Breast epithelium (tissue), 4 donors: ENCODE results near the gene SUFU. TPM values are rescaled to one million over a fixed set of nuclear protein-coding genes. Genes with fewer than 3 reads are reported as not detected.

Source experiments
- DNase-seq, 2 donors: peaks; one replicate each; pipeline ENCODE4 v3.0.0-alpha.2; 2019; ENCODE audit warnings: low spot score in 2 of 2
- H3K27ac ChIP-seq, 2 donors: fragments of 200-600 bp; sonication (generic) in 1 of 2; one replicate each; pipeline ENCODE4 v1.5.1; 2016 to 2019; ENCODE audit warnings: mild to moderate bottlenecking in 1 of 2
- H3K27me3 ChIP-seq, 2 donors: fragments of 200-600 bp; sonication (generic) in 1 of 2; one replicate each; pipeline versions ENCODE4 v1.5.1 to v1.6.0; 2017 to 2019; ENCODE audit warnings: control low read depth in 1 of 2, mild to moderate bottlenecking in 1 of 2
- H3K36me3 ChIP-seq: fragments of 200-600 bp; one replicate; pipeline ENCODE4 v1.5.1; 2019
- H3K4me1 ChIP-seq, 2 donors: fragments of 200-600 bp; sonication (generic); one replicate each; pipeline ENCODE4 v1.5.1; 2016 to 2019; ENCODE audit warnings: control low read depth in 1 of 2
- H3K4me3 ChIP-seq, 3 donors: fragments of 200-600 bp; sonication (generic); 1 replicate in 2 of 3; 2 replicates in 1 of 3; pipeline ENCODE4 v1.5.1; 2016 to 2019; ENCODE audit warnings: mild to moderate bottlenecking in 3 of 3, moderate library complexity in 2 of 3
- H3K9me3 ChIP-seq, 2 donors: fragments of 200-600 bp; sonication (generic) in 1 of 2; one replicate each; pipeline ENCODE4 v1.5.1; 2016 to 2019; ENCODE audit warnings: control low read depth in 1 of 2
- CTCF ChIP-seq, 3 donors: fragments of 450-650 bp; IDR thresholded peaks; one replicate each; pipeline ENCODE4 v1.5.1; 2016 to 2017; ENCODE audit warnings: antibody characterized with exemption in 3 of 3, mild to moderate bottlenecking in 3 of 3, moderate library complexity in 3 of 3
- POLR2A ChIP-seq: fragments of 450-650 bp; IDR thresholded peaks from one replicate; pipeline ENCODE4 v1.6.1; 2016; ENCODE audit warnings: antibody characterized with exemption, mild to moderate bottlenecking, moderate library complexity
- POLR2AphosphoS5 ChIP-seq, 3 donors: sonication (generic); formaldehyde crosslinking; IDR thresholded peaks; one replicate each; pipeline ENCODE4 v1.6.1; 2017; ENCODE audit warnings: antibody characterized with exemption in 3 of 3
- intact Hi-C: fragments of 100-400 bp; cut with DNase I; formaldehyde crosslinking; loops from one replicate; pipeline ENCODE4 v1.15.1; 2023; ENCODE audit warnings: low total_unique reads
- total RNA-seq, 3 donors: library from RNA; depleted of rRNA; stranded (reverse); fragments of >200 nt; gene quantifications; one replicate each; pipeline ENCODE4 v1.1.0, GENCODE V29; 2016

Gene SUFU
- total RNA-seq, 3 donors from 2014 or later: 6.2 to 9.1 (median 8.6) TPM

GRCh38 chr10:102632394-102633111, 128.8 kb downstream of the SUFU start:
- H3K27ac ChIP-seq: peak overlapping the region; percentile 30 to 98
- H3K4me3 ChIP-seq: no peak overlapping the region
- no peaks in the 10 kb centered on the region for H3K36me3 ChIP-seq
- peaks cover 5 to 10% of the 10 kb centered on the region in 2 donors for H3K4me1 ChIP-seq
- TF ChIP-seq POLR2A: no peak
- no peak for TF ChIP-seq CTCF (IDR thresholded peaks at IDR 0.05)
- no peak for TF ChIP-seq POLR2AphosphoS5 (IDR thresholded peaks at IDR 0.05)
- H3K9me3 ChIP-seq: no peaks in the 10 kb centered on the region
- H3K27me3 ChIP-seq: no peaks in the 10 kb centered on the region
- no peak for DNase-seq
- intact Hi-C loops: no loop called here

- intact Hi-C loops: no loop called here
- no peaks in the 10 kb centered on the region for H3K27me3 ChIP-seq
- TF ChIP-seq CTCF (IDR thresholded peaks at IDR 0.05) (no peak), POLR2A (no peak), POLR2AphosphoS5 (IDR thresholded peaks at IDR 0.05) (no peak)
- peaks cover 0 to 3% of the 10 kb centered on the region in 2 donors for H3K4me1 ChIP-seq
- no peak overlapping the region for H3K4me3 ChIP-seq
- DNase-seq: no peak
- H3K27ac ChIP-seq: peak overlapping the region; percentile 43 to 98
- H3K9me3 ChIP-seq: no peaks in the 10 kb centered on the region
- no peaks in the 10 kb centered on the region for H3K36me3 ChIP-seq
These were observed 129.5 kb downstream of the SUFU start for GRCh38 chr10:102633287-102633686.

- H3K27me3 ChIP-seq: no peaks in the 10 kb centered on the region
- TF ChIP-seq POLR2A: no peak
- no peak for TF ChIP-seq POLR2AphosphoS5 (IDR thresholded peaks at IDR 0.05)
- TF ChIP-seq CTCF (IDR thresholded peaks at IDR 0.05): no peak
- peak overlapping the region; percentile 43 to 98 for H3K27ac ChIP-seq
- no peaks in the 10 kb centered on the region for H3K36me3 ChIP-seq
- DNase-seq: no peak
- no peaks in the 10 kb centered on the region for H3K9me3 ChIP-seq
- intact Hi-C loops: no loop called here
- H3K4me3 ChIP-seq: no peak overlapping the region
- peaks cover 0 to 3% of the 10 kb centered on the region in 2 donors for H3K4me1 ChIP-seq
These were observed 130.1 kb downstream of the SUFU start for GRCh38 chr10:102633848-102634247.

DNA sequence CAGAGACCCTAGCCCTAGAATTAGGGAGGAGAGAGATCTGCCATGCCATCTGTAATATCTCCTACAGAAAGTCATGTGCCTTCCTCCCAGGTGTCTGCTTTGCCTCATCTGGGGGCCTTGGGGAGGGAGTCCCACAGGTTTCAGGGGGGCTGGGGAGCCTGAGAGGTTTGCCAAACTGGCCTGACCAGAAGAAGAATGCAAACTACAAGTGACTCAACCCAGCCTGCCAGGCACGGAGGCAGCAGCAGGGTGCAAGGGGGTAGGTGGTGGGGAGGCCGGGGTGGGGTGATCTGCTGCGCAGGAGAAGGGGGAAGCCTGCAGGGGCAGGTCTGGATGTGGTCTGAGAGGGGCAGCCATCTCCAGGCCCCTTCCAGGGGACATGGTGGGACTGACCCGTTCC, 130.9 kb downstream of the SUFU start:
- intact Hi-C loops: no loop called here
- Histone ChIP-seq H3K4me1 (peaks cover 0 to 3% of the 10 kb centered on the region in 2 donors), H3K4me3 (no peak overlapping the region), H3K9me3 (no peaks in the 10 kb centered on the region), H3K27ac (peak overlapping the region; percentile 13 to 98), H3K27me3 (no peaks in the 10 kb centered on the region), H3K36me3 (no peaks in the 10 kb centered on the region)
- no peak for TF ChIP-seq POLR2A
- no peak for TF ChIP-seq POLR2AphosphoS5 (IDR thresholded peaks at IDR 0.05)
- TF ChIP-seq CTCF (IDR thresholded peaks at IDR 0.05): no peak
- no peak for DNase-seq

DNA sequence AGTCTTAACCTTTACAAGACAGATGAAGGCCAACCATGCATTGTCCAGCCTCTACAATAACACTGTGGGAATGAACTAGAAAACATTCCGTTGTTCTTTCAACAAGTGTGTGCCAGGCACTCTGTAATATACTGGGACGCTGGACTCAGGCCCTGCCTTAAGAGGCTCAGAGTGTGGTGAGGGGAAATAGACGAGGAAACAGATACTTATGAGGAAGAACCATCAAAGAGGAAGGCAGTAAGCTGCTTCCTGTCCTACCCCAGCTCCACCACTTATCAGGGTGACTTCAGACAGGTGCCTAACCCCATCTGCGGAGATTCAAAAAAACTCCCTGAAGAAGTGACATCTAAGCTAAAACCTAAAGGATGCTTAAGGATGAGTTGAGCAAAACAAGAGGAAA, 131.6 kb downstream of the SUFU start:
- Histone ChIP-seq H3K27me3 (no peaks in the 10 kb centered on the region), H3K4me3 (no peak overlapping the region), H3K27ac (no peak overlapping the region), H3K36me3 (no peaks in the 10 kb centered on the region), H3K9me3 (no peaks in the 10 kb centered on the region), H3K4me1 (peaks cover 0 to 3% of the 10 kb centered on the region in 2 donors)
- DNase-seq: no peak
- no peak for TF ChIP-seq POLR2AphosphoS5 (IDR thresholded peaks at IDR 0.05)
- no peak for TF ChIP-seq POLR2A
- no peak for TF ChIP-seq CTCF (IDR thresholded peaks at IDR 0.05)
- intact Hi-C loops: no loop called here
